GM12892 (cell line): ENCODE measurements around the gene PPFIA3.

ENCODE experiments used
- POLR2A ChIP-seq: IDR thresholded peaks from 2 replicates; pipeline ENCODE4 v1.6.1; 2011; ENCODE audit warnings: low read depth, low read length, control low read depth
- POLR2AphosphoS5 ChIP-seq: IDR thresholded peaks from 2 replicates; pipeline ENCODE4 v1.6.1; 2011; ENCODE audit warnings: low read depth, low read length, control low read depth
- TAF1 ChIP-seq: IDR thresholded peaks from 2 replicates; pipeline ENCODE4 v1.6.1; 2011; ENCODE audit warnings: low read depth, mild to moderate bottlenecking, control low read depth, low read length, borderline replicate concordance

GRCh38 chr19:49098795-49099194 is 20.5 kb upstream of the PPFIA3 start:
- TF ChIP-seq POLR2A (no peak), POLR2AphosphoS5 (no peak), TAF1 (no peak)
